Measurements from ENCODE around the gene PSD2. TPM values are rescaled to one million over a fixed set of nuclear protein-coding genes. Genes with fewer than 3 reads are reported as not detected.

The PSD2 gene
- total and polyA plus RNA-seq, 2 of the 13 experiments (the other 11 are each of a cell fraction or from before 2014, with no cell fraction given), result 0.07 TPM; not detected in 1

DNA sequence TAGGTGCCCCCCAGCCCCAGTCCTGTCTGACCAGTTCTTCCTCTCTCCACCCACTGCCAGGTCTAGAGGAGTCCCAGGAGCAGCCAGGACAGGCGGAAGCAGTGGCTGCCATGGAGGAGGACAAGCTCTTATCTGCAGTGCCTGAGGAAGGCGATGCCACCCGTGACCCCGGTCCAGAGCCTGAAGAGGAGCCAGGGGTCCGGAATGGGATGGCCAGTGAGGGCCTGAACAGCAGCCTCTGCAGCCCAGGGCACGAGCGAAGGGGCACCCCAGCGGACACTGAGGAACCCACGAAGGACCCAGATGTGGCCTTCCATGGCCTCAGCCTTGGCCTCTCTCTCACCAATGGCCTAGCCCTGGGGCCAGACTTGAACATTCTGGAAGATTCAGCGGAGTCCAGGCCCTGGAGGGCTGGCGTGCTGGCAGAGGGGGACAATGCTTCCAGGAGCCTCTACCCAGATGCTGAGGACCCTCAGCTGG is 13.8 kb downstream of the PSD2 start:
- H3K4me1 ChIP-seq (ENCODE audit: insufficient read depth, low read length), result no peaks in the 10 kb centered on the region
- no peak overlapping the region for H2AFZ ChIP-seq (ENCODE audit: low read length)
- DNase-seq (ENCODE audit: low spot score) (no peak), ATAC-seq (no peak), FAIRE-seq (no peak)
- peaks cover 14 to 45% of the 10 kb centered on the region in 2 experiments; a peak in 4 of 5 replicates for H3K27me3 ChIP-seq (ENCODE audit: control insufficient read depth in 1 of 2, insufficient read depth in 2 of 2, low read length in 2 of 2)
- H3K27ac ChIP-seq (ENCODE audit: extremely low read length, insufficient read depth, low read length), result no peak overlapping the region
- H3K36me3 ChIP-seq (replicated peaks in 1 of 2; ENCODE audit: control insufficient read depth in 1 of 2, insufficient read depth in 2 of 2, low read length in 2 of 2), result no peaks in the 10 kb centered on the region
- H4K20me1 ChIP-seq (ENCODE audit: insufficient read depth, low read length), result peaks cover 2% of the 10 kb centered on the region; the same call in 1 of the 2 replicates
- H3K79me2 ChIP-seq (ENCODE audit: insufficient read depth, low read length), result no peaks in the 10 kb centered on the region
- no peak overlapping the region for H3K9ac ChIP-seq (ENCODE audit: insufficient read depth, low read depth, low read length)
- POLR2A ChIA-PET, result no interaction called here
- H3K9me3 ChIP-seq (ENCODE audit: low read length), result no peaks in the 10 kb centered on the region
- intact Hi-C loops (cut with micrococcal nuclease; ENCODE audit: unreplicated experiment), result no loop called here
- H3K4me3 ChIP-seq (replicated peaks in 1 of 3; ENCODE audit: insufficient read depth in 1 of 3, low read depth in 2 of 3, low read length in 3 of 3), result no peak overlapping the region
- in situ Hi-C loops (cut with HindIII; ENCODE audit: extremely low pct_ligation_motif_present, low pct_unique_long_range_greater_than_20kb), result no loop called here
- no CpG with 5 or more reads among the region's 11 CpGs for WGBS (ENCODE audit: low lambda C conversion rate)
- BruUV-seq (replicated peaks), result no TSS peak
- CTCF ChIA-PET (ENCODE audit: low intra/inter-chr PET ratio, low total read pairs), result no interaction called here
- H3K4me2 ChIP-seq (ENCODE audit: low read depth, low read length), result no peak overlapping the region
- TF ChIP-seq FOXK1 (CRISPR knock-in tag; IDR thresholded peaks at IDR 0.05; ENCODE audit: borderline replicate concordance, low read depth) (no peak), TCF7L2 (IDR thresholded peaks at IDR 0.05; ENCODE audit: low read depth, low read length) (no peak), ZNF253 (CRISPR knock-in tag; IDR thresholded peaks at IDR 0.05; ENCODE audit: borderline replicate concordance) (no peak), ZNF282 (IDR thresholded peaks at IDR 0.05; ENCODE audit: partially characterized antibody) (no peak)
- TF ChIP-seq, protein P1, sequence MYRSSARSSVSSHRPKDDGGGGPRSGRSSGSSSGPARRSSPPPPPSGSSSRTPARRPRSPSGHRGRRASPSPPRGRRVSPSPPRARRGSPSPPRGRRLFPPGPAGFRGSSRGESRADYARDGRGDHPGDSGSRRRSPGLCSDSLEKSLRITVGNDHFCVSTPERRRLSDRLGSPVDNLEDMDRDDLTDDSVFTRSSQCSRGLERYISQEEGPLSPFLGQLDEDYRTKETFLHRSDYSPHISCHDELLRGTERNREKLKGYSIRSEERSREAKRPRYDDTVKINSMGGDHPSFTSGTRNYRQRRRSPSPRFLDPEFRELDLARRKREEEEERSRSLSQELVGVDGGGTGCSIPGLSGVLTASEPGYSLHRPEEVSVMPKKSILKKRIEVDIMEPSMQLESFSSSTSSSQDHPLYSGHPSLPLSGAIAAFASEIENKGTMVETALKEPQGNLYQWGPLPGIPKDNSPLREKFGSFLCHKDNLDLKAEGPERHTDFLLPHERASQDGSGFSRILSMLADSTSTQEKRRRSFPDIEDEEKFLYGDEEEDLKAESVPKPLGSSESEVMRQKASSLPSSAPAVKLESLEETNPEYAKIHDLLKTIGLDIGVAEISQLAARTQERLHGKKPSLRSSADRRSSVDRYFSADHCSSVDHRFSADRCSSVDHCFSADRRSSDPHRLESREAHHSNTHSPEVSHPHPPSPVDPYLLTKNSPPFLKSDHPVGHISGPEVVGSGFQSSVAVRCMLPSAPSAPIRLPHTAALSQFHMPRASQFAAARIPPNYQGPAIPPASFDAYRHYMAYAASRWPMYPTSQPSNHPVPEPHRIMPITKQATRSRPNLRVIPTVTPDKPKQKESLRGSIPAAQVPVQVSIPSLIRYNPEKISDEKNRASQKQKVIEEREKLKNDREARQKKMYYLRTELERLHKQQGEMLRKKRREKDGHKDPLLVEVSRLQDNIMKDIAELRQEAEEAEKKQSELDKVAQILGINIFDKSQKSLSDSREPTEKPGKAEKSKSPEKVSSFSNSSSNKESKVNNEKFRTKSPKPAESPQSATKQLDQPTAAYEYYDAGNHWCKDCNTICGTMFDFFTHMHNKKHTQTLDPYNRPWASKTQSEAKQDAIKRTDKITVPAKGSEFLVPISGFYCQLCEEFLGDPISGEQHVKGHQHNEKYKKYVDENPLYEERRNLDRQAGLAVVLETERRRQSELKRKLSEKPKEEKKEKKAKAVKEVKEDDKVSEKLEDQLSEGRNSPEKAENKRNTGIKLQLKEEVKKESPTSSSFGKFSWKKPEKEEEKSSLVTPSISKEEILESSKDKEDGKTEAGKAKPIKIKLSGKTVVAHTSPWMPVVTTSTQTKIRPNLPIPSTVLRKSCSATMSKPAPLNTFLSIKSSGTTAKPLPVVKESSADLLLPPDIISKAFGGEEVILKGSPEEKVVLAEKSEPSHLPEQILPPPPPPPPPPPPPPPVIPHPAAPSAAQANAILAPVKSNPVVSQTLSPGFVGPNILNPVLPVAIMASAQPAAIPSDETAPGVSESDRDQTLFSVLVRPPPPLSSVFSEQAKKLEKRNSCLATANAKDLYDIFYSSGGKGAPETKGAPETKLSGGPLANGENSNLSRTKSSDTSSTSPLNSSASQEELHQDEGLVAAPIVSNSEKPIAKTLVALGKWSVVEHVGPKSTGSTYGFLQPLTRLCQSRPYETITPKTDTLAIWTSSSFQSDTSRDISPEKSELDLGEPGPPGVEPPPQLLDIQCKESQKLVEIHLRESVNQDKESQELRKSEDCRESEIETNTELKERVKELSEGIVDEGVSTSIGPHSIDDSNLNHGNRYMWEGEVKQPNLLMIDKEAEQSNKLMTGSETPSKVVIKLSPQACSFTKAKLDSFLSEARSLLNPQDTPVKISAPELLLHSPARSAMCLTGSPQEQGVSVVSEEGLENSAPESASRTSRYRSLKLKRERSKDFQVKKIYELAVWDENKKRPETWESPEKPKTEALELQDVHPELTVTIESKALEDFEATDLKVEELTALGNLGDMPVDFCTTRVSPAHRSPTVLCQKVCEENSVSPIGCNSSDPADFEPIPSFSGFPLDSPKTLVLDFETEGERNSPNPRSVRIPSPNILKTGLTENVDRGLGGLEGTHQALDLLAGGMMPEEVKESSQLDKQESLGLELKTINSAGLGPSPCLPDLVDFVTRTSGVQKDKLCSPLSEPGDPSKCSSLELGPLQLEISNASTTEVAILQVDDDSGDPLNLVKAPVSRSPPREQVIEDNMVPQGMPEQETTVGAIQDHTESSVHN (CRISPR knock-in tag; IDR thresholded peaks at IDR 0.05), result no peak
- TF ChIP-seq, protein P2, sequence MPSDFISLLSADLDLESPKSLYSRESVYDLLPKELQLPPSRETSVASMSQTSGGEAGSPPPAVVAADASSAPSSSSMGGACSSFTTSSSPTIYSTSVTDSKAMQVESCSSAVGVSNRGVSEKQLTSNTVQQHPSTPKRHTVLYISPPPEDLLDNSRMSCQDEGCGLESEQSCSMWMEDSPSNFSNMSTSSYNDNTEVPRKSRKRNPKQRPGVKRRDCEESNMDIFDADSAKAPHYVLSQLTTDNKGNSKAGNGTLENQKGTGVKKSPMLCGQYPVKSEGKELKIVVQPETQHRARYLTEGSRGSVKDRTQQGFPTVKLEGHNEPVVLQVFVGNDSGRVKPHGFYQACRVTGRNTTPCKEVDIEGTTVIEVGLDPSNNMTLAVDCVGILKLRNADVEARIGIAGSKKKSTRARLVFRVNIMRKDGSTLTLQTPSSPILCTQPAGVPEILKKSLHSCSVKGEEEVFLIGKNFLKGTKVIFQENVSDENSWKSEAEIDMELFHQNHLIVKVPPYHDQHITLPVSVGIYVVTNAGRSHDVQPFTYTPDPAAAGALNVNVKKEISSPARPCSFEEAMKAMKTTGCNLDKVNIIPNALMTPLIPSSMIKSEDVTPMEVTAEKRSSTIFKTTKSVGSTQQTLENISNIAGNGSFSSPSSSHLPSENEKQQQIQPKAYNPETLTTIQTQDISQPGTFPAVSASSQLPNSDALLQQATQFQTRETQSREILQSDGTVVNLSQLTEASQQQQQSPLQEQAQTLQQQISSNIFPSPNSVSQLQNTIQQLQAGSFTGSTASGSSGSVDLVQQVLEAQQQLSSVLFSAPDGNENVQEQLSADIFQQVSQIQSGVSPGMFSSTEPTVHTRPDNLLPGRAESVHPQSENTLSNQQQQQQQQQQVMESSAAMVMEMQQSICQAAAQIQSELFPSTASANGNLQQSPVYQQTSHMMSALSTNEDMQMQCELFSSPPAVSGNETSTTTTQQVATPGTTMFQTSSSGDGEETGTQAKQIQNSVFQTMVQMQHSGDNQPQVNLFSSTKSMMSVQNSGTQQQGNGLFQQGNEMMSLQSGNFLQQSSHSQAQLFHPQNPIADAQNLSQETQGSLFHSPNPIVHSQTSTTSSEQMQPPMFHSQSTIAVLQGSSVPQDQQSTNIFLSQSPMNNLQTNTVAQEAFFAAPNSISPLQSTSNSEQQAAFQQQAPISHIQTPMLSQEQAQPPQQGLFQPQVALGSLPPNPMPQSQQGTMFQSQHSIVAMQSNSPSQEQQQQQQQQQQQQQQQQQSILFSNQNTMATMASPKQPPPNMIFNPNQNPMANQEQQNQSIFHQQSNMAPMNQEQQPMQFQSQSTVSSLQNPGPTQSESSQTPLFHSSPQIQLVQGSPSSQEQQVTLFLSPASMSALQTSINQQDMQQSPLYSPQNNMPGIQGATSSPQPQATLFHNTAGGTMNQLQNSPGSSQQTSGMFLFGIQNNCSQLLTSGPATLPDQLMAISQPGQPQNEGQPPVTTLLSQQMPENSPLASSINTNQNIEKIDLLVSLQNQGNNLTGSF (CRISPR knock-in tag; IDR thresholded peaks at IDR 0.05), result no peak
- TF ChIP-seq, protein P3, sequence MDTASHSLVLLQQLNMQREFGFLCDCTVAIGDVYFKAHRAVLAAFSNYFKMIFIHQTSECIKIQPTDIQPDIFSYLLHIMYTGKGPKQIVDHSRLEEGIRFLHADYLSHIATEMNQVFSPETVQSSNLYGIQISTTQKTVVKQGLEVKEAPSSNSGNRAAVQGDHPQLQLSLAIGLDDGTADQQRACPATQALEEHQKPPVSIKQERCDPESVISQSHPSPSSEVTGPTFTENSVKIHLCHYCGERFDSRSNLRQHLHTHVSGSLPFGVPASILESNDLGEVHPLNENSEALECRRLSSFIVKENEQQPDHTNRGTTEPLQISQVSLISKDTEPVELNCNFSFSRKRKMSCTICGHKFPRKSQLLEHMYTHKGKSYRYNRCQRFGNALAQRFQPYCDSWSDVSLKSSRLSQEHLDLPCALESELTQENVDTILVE (CRISPR knock-in tag; IDR thresholded peaks at IDR 0.05), result no peak

Data from HepG2 (cell line).